Inferior parietal cortex (tissue), 1 donor: ENCODE data around the gene RNF220.
A peak's percentile ranks its signal among the peaks of the same experiment; 100 is the strongest.
"Not testable (repeated sequence)": the region's sequence is repeated elsewhere in the genome, so short reads cannot be mapped to it uniquely, and the experiment has no call there.

ENCODE experiments used
- DNase-seq: peaks from one replicate; pipeline ENCODE4 v3.0.0-alpha.2; 2016; ENCODE audit errors: extremely low spot score

The RNF220 gene

GRCh38 chr1:44652445-44653106 is 247.5 kb downstream of the RNF220 start:
- peak; percentile 94 for DNase-seq

DNA sequence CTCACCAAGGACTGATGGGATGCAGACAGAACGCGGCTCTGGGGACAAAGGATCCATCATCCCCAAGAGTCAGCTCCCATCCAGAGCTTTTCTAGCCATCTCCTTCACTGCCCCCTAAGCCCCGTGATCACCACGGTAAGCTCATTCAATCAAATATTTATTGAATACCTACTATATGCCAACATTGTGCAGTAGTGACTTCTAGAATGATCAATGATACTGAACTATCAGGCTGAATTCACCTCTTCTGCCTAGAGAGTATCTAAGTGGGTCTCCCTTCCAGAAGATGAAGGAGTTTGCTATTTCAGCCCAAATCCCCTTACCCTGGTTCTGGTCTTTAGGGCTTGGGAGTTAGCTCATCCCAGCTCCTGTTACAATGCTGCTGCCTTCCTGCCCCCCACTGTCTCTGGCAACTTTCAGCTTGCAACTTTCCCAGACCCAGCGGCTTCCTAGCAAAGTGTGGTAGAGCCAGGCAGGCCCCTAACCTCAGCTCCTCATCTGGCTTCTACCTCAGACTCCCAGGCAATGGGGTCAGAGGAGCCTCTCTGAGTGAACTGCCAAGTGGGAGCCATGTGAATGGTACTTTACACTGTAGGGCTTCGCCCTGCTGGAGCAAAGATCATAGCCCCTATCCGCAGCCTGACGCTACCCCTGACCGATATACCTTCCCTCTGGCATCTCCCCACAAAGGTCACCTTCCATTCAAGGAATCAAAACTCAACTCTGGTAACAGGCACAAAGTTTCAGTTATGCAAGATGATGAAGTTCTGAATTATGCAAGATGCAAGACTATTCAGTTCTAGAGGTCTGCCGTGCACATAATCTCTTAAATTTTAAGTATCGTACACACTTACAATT is 248.3 kb downstream of the RNF220 start:
- no peak for DNase-seq

- DNase-seq, result no peak
These were observed 249.6 kb downstream of the RNF220 start for GRCh38 chr1:44654621-44655187.

- DNase-seq, result no peak
These were observed 250.6 kb downstream of the RNF220 start for GRCh38 chr1:44655609-44656008.

- no peak for DNase-seq
These were observed 254.5 kb downstream of the RNF220 start for GRCh38 chr1:44659566-44659965.

DNA sequence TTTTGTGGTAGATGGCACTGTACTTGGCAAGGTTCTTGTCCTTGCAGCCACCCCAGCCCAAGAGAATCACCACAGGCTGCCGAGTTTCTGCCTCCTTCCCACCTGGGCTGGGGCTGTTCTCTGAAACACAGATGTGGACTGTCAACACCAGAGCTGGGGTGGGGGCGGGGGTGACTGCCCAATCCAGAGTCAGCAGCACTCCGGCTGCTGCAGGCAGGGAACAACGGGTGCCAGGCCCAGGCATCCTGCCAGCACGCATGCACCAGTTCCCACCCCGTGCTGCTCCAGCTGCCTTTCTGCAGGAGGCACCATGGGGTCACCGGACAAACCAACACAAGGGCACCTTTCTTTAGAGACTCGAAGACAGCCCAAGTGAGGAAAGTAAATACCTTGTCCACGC is 255.1 kb downstream of the RNF220 start:
- peak; percentile 60 for DNase-seq

- DNase-seq, result no peak
These were observed 257.0 kb downstream of the RNF220 start for GRCh38 chr1:44661781-44662682.

- DNase-seq, result no peak
These were observed 257.6 kb downstream of the RNF220 start for GRCh38 chr1:44662683-44663030.

- DNase-seq, result no peak
These were observed 258.4 kb downstream of the RNF220 start for GRCh38 chr1:44663417-44663816.

DNA sequence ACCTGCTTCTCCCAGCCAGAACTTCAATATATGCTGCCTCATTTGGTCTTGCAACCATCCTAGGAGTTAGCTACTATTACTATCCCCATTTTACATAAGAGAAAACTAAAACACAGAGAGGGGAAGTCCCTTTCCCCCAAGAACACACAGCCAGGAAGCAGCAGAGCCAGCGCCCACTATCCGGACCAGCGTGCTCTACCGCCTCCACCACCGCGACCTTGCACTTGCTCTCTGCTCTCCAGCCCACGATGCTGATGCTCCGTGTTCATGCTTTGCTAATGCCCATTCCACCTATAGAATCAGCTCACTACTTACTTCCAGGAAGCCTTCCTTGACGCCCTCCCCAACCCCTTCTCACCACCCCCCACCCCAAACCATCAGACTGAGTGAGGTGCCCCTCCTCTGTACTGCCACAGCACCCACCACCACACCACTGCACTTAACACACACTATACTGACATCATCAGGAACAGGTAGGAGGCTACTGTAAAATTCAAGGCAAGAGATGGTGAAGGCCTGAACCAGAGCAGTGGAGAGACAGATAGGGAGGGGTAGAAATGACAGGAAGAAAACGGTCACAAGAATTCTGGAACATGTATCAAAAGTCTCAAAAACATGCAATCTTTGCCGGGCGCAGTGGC is 259.8 kb downstream of the RNF220 start:
- DNase-seq, result no peak

- not testable (repeated sequence) for DNase-seq
These were observed 261.7 kb downstream of the RNF220 start for GRCh38 chr1:44666719-44667118.

DNA sequence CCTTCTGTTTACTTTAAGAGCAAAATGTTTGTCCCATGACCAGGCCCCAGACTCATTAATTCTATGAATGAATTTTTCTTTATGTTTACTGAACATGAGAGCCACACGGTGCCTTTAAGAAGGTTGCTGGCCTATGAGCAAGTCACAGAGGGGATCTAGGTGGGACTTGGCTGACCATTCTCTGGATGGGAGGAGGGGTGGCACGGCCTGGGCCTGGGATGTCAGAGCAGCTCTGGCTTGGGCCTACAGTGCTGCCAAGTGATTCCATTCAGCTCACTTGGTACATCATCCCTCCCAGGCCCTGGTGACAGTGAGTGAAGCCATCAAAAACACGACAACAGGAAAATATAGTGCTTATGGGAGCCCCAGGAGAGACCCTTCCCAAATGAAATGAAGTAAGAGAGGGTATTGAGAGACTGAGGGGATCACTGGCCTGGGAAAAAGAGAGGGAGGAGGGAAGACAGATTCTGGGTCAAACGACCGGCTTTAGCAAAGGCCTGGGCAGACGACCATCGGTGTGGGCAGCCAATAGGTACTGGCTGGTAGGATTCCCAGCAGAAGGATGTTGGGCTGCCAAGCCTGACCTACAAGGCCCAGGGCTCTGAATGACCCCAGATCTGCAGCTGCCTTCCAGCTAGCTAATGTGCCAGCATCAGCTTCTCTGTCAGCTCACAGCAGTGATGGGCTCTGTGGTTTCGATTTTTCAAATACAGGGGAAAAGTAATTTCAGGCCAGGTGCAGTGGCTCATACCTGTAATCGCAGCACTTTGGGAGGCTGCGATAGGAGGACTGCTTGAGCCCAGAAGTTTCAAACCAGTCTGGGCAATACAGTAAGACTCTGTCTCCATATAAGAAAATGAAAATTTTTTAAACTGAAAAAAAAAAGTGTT is 265.9 kb downstream of the RNF220 start:
- no peak for DNase-seq

DNA sequence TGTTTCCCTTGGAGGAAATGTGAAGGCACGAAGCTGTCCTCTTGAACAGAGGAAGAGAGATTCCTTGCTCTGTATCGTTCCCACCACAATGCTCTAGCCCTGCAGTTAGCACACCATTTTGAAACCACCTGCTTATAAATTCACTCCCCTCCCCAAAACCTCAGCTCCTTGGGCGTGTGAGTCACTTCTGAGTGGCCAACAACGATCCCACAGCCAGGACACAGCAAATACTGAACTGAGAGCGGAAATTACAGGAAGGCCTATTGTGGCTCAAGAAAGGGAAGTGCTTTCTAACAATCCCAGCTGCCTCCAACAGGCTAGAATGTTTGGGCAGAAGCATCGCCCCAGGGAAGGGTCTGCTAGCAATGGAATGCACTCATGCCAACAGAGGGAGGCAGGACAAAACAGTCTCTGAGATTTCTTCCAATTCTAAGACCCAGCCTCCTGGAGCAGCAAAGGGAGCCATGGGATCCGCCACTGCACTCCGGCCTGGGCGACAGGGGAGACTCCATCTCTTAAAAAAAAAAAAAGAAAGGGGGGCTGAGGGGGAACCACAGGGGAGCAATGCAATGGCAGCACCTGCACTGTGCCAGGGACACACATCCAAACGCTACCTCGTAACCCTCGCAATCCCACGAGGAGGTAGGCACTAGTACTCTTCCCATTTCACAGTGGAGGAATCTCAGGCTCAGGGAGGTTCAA is 267.4 kb downstream of the RNF220 start:
- no peak for DNase-seq

DNA sequence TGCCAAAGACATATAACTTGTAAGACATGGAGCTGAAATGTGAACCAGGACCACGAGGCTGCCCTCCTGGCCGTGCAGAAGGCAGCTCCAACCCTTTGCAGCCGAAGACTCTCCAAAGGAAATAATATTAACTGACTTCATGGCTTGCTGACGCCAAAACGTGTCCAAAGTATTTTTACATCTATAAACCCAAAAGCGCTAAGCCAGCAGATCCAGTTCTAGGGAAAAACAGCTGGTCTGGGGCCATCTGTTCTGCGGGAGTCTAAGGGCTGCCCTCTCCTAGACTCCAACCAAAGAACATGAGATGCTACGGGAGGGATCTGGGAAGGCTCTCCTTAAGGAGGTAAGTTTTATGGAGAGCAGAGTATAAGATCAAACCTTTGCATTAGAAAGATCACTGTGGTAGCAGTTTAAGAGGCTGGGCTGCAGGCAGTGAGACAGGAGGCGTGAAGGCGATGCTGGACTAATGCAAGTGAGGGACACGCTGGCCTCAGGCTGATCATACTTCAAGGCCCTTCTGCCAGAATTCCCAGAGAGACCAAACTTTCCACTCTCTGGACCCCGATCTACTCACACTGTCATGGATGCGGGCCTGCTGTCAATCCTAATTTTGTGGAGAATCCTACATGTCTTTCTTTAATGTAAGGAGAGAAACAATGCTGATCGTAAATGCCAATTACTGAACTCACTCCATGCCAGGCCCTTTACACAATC is 268.1 kb downstream of the RNF220 start:
- no peak for DNase-seq

- peak; percentile 36 for DNase-seq
These were observed 268.6 kb downstream of the RNF220 start for GRCh38 chr1:44673675-44674112.

GRCh38 chr1:44674113-44675000 is 269.3 kb downstream of the RNF220 start, which contains the start of the genes ARMH1 and TMEM53:
TSS of gene ARMH1 (plus strand) at chr1:44674714. CDS start at chr1:44689698, 14,984 bp downstream.
TSS of gene TMEM53 (minus strand) at chr1:44674481. CDS start at chr1:44674391, 90 bp downstream.
- DNase-seq, result peak; percentile 97

- no peak for DNase-seq
These were observed 270.1 kb downstream of the RNF220 start for GRCh38 chr1:44675186-44675585.
